ENCODE results near the gene ARSI.

Gene ARSI

GRCh38 chr5:150305557-150305956 lies 2.9 kb upstream of the ARSI start:
- no peak for DNase-seq

DNA sequence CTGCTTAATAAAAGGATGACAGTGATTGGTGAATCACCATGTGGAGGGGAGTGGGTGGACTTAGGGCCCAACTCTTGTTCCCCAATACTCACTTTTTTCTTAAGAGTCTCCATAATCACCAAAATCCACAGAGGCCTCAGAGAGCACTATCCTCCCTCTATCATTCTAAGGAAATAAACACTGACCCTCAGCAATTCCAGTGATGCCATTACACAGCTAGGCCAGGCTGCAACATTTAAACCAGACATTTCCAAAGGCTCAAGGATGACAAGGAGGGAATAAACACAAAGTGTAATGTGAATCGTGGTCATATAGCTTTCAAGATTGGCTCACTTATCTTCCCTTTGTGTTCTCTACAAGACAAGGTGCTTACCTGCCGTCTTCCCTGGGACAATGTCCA lies 2.4 kb upstream of the ARSI start:
- DNase-seq = no peak

GRCh38 chr5:150304481-150305081 lies 1.9 kb upstream of the ARSI start:
- no peak for DNase-seq

DNA sequence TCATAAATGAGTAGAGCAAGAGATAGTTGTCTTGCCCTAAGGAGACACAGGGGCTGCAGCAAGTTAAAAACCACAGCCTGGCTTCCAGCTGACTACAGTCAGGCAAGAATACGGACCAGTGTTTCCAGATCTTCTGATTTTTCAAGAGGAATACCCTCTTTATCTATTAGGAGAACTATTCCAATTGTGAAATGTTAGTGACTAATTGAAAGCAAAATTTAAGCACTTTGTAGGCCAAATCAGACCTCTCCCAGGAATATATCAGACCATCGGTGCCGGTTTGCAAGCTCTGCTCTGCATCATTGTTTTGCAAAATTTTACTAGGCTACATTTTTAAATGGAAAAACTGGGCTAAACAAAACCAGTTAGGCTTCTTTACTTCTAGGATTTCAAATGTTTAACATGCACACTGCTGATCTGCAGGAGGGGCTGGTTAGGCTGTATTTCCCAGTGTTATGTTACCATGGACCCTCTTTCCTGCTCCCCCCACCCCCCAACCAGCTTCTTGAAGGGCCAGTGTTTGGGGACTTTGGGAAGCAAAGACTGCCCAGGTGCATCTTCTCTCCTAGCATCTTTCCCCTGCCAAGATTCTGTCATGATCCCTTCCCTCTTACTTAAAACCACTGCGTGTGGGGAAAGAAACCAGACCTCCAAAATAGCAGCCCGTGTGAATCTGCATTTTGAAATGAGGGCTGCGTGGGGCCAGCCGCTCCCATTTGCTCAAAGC lies 1.1 kb upstream of the ARSI start:
- no peak for DNase-seq

GRCh38 chr5:150303070-150303615 lies 438 bp upstream of the ARSI start:
- DNase-seq = no peak

- no peak for DNase-seq
Observed at GRCh38 chr5:150301901-150302300, 804 bp downstream of the ARSI start.

DNA sequence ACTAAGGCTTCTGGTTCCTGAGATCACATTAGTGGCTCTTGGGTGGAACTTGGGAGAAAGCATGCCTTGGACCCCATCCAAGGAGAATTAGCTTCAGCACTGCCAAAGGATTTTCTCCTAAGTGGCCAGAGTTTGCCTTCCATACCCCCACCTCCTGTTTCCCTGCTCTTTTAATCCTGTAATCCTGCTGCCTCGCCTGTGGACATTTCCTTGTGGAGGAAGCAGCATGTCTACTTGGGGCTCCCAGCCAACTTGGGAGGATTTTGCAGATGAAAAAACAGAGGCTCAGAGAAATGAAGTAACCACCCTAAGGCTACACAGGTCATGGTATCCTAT lies 1.6 kb downstream of the ARSI start:
- DNase-seq = no peak

GRCh38 chr5:150300496-150301169 lies 2.1 kb downstream of the ARSI start:
- no peak for DNase-seq

GRCh38 chr5:150299571-150300327 lies 3.0 kb downstream of the ARSI start:
- no peak for DNase-seq

GRCh38 chr5:150298701-150299451 lies 3.8 kb downstream of the ARSI start:
- DNase-seq = no peak

DNA sequence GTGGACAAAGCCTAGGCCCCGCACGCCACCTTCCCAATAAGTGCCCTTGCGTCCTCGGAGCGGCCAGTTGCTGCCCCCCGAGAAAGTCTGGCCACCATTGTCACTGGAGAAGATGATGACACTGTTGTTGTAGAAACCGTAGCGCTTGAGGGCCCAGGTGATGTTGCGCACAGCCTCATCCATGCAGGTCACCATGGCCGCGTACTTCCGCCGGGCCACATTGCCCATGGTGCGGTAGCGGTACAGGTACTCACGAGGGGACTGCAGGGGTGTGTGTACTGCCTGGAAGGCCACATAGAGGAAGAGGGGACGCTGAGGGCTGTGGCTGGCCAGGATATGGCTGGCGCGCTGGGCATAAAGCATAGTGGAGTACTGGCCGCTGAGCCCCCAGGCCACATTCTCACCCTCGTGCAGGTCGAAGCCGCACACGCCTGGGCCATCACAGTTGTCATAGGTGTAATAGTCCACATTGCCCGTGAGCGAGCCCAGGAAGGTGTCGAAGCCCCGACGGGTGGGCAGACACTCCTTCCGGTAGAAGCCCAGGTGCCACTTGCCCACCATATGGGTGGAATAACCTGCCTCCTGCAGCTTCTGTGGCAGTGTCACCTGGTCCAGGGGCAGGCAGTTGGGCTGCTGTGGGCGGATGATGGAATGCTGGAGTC lies 4.6 kb downstream of the ARSI start:
- no peak for DNase-seq

DNA sequence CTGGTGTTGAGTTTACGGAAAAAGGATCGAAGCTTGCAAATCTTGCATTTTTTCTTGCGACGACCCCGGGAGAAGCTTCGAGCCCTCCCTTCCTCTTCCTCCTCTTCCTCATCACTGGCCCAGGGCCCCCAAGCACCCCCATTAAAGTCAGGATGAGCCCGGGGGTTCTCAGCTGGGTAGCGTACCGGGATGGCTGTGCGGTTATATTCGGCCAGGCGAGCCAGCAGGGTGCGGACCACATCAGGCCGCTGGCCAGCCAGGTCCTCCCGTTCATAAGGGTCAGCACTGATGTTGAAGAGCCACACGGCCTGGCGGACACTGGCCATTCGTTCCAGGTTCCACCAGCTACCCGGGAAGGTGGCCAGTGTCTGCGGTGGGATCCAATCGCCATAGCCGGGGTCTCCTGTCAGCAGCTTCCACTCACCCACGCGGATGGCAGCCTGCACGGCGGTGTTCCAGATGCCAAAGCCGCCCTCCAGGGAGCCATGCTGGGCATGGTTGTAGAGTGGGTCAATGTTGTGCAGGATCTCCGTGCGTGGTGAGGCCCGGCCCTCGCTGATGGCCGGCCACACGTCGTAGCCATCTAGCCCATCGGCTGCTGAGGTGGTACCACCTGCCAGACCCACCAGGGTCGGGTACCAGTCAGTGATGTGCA lies 5.3 kb downstream of the ARSI start:
- no peak for DNase-seq

- DNase-seq = no peak
Observed at GRCh38 chr5:150296496-150296895, 6.2 kb downstream of the ARSI start.

- DNase-seq = no peak
Observed at GRCh38 chr5:150295741-150296486, 6.8 kb downstream of the ARSI start.

GRCh38 chr5:150295172-150295634 lies 7.5 kb downstream of the ARSI start:
- no peak for DNase-seq

DNA sequence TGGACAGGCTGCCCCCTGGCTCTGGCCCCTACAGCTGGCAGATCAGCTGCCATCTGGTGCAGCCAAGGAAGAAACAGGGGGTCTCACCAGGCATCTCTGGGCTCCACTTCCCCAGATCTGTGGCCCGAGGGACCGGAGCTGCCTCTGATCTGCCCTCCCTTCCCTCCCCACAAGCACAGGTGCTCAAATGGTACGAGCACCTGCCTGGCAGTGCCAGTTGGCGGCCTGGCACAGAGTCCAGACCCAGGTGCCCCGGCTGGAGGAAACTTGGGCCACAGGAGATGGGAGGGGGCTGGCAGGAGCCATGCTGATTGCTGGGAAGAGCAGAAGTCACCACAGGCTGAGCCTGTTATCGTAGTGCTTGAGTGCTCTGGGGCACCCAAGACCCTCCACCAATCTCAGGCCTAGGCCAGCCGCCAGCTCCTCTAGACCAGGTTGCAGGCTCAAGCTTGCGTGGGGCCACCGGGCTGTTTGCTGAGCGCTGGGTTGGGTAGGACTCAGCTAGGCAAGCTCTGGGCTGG lies 8.1 kb downstream of the ARSI start:
- DNase-seq = no peak

DNA sequence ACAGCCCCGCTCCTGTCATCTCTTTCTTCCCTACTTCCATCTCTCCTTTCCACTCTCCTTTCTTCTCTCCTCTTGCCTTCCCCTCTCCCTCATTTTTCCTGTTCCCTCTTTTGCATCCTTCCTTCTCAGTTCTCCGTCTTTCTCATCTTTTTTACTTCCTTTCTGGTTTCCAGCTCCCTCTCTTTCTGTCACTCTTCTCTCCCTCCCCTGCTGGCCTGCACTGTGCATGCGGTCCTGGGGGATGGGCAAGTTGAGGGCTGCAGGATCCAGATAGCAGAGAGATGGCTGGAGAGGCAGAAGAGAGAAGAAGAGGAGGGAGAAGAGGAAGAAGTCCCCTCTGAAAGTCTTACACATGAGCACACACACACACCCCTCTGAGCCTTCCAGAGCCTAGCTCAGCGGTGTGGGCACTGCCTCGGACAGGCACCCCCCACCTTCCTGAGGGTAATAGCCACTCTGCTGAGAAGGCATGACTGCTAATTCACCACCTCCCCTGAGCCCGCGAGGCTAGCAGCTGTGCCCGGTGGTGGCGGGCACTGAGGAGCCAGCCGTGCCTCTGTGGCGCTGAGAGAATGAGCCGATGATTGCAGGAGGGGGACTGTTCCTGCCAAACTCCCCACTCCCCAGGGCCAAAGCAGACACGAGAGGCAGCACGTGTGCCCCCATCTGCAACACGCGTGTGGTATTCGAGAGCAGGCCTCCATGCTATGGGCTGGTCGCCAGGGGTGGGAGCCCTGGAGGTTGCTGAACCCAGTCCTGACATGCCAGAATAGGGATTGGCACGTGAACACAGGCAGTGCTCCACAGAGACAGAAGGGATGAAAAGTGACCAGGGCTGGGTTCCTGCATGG lies 9.4 kb downstream of the ARSI start:
- DNase-seq = no peak

GRCh38 chr5:150291388-150292385 lies 11.0 kb downstream of the ARSI start:
- no peak for DNase-seq
